GM19438 (cell line): Measurements from ENCODE around the gene PELI2.

Experiments used
- ATAC-seq: cut with Tn5 transposase; IDR thresholded peaks from one replicate; pipeline ENCODE4 v1.9.1; 2021; ENCODE audit warnings: low read depth; ENCODE audit not compliant: unreplicated experiment

The PELI2 gene

DNA sequence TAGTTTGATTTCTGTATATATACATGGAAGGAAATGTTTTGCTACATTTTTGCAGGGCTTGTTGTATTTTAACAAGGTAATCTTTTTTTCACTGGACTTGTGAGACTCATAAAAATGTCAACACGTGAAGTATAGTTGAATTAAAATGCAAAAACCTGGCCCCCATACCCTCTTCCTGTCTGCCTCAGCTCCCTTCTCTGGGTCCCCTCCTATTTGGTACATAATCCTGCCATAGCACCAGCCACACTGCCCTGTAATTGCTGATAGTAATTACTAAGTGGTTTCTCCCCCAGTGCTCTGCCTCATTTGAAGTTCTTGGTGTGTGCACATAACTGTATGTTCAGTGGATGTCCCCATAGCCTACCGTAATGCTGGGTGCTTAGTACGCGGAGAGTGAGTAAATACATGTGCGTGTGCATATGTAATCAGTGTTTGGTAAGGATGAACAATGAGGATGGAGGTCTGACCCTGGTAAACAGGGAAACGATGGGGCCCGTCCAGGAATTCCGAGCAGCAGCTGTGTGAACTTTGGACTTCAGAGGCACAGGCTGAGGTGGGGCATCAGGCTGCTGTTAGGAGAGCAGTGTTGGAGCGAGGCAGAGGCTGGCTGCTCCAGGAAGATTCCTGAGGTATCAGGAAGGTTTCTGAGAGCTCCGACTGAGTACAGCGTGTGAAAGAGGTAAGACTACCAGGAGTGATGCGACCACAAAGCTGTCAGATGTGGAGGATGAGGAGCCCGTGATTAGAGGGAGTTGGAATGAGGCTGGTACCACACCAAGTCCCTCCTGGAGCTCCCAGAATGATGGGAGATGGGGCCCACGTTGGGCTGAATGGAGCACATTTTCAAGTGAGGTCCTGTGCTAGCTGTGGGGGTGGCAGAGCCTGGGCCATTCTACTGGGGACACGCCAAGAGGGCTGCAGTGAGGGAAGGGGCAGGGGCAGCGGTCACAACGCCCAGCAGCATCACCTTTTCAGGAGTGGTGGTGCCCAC lies 106.8 kb downstream of the PELI2 start:
- no peak for ATAC-seq

DNA sequence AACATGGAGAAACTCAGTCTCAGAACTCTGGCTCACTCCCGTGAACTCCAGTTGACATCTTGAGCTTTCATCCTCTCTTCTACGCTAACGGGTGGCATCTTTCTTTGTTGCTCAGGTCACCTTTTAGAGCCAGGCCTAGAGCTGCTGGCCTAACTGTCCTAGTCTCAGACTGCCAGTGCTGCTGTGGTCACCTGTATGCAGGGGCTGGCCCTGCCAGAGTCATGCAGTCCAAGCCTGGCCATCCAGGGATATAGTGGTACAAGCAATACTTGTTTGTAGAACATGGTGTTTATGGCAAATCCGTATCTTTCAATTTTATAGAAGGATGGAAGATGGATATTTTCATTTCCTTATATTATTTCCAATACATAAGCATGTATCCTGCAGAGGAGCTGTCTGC lies 117.2 kb downstream of the PELI2 start:
- no peak for ATAC-seq

DNA sequence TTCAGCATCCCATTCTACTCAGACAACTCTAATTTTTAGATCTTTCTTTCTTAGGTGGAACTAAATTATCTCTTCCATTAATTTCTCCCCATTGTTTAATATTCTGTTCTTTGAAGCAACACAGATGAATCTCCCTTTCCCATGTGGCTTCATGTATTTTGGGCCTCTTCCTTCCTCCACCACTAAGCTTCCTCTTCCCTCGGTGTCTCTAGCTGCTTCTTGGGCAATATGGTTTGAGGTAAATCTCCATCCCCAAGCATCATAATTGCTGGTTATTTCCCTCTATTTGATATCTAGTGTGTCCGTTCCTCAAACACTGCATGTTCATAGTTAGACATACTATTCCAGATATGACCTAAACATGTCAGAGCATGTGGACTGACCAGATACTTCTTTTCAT lies 119.2 kb downstream of the PELI2 start:
- no peak for ATAC-seq

- ATAC-seq = no peak
Measured at GRCh38 chr14:56241461-56241860, 123.2 kb downstream of the PELI2 start.

DNA sequence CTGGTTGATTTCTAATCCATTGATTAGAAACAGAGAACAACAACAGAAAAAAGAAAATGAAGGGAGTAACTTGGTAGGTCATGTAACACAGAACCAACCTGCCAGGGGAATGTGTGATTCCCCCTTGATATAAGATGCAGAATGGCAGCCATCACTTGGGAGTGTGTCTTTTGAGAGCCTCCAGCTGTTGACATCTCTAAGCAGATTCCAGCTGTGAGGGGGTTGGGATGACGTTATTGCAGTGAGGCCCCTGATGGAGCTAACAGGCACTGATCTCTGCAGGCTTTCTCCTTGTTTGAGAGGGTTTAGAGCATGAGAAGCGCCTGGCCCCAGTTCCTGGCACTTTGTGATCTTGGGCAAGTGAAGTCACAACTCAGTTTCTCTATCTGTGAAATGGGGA lies 124.9 kb downstream of the PELI2 start:
- no peak for ATAC-seq

GRCh38 chr14:56244138-56244789 lies 126.1 kb downstream of the PELI2 start:
- ATAC-seq = no peak

DNA sequence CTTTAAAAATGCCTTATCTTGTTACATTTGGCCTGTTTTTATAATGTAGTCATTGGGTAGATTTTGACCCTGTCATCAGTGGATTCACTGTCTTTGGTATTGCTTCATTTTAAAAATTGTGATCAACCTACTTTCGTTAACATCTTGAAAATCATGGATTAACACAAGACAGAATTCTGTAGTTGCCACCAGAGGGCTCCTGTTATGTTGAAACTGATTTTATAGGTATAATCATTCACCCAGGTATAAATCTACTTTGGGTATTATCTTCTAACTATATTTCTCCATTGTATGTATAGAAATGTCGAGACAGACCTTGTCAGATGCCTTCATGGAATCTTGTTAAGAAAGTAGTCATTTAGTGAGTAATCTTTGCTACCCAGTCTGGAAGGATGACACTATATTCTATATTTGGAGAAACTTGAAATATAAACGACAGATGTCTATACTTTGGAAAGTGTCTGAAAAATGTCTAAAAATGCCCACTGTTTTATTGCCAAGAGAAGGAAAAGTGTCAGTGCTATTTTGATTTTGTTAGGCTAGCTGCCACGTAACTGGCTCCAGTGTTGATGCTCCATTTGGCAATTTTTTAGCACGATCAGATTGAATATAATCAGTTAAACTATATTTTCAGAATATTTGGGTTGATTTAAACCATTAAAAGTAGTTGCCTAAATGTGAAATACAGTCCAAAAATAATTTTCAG lies 129.4 kb downstream of the PELI2 start:
- ATAC-seq = no peak

DNA sequence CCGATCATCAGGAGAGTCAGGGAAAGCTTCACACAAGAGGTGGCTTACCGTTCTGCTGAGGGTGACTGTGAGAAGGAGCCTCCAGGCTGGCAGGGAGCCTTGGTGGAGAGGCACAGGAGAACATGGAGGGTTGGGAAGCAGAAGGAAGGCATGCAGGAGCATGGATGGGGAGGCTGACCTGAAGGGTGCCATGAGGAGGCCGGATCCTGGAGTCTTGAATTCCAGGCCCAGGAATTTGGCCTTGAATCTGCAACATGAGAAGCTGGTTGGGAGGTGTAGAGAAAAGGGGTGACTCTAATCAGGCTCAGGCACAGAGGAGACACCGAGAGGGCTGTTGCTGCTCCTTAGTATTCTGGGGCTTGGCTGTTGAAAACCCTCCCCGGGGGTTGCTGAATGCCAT lies 130.2 kb downstream of the PELI2 start:
- ATAC-seq = no peak

DNA sequence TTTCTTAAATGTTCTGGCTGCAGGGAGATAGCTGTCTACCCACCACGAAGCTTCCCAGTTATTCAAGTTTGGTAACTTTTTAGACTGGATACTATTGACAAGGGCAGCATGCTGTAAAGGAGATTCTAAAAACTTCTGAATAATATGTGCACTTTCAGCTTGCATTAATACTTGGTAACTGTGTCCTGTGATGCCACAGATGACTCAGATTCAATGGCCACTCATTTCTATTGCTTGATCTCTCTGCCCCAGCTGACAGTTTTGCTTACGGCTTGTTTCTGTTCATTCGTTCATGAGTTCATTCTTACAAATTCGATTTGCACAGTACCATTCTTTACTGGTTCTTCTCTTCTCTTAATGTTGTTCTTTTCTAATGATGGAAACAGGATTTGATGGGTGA lies 142.8 kb downstream of the PELI2 start:
- ATAC-seq = no peak

GRCh38 chr14:56262530-56262929 lies 144.3 kb downstream of the PELI2 start:
- no peak for ATAC-seq

DNA sequence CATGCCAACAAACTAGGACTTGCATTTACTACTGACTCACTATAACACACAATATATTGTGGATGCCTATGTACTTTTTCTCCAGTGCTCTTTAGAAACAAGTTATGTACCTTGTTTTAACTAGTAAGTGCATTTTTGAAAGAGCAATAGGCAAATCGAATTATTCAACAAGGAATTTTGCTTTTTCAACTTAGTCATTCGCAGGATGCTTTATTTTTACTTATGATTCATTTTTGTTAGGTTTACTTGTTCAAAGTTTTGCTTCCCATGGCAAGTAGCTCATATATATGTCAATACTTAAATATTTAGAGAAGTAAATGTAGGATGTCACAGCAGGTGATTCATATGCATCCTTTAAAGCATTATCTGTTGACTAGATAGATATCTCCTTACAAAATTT lies 149.8 kb downstream of the PELI2 start:
- ATAC-seq = no peak

DNA sequence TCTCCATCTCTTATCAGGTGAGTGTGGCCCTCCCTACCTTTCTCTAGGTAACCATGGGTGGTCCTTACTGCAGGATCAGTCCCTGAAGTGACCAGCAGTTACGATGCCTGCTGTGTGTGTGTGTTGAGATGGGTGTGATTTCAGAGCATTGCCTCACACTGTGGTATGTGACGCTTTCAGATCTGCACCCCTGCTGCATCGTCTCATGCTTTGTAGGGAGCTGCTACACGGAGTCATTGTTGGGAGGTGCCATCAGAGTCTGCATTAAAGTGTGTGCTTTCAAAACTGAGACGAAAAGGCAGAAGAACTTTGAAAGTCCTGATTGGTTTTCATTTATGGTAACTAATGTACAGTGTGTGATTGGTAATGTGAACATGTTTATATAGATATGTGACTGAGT lies 150.5 kb downstream of the PELI2 start:
- no peak for ATAC-seq

GRCh38 chr14:56270921-56271320 lies 152.7 kb downstream of the PELI2 start:
- no peak for ATAC-seq

- no peak for ATAC-seq
Measured at GRCh38 chr14:56271970-56272369, 153.8 kb downstream of the PELI2 start.

GRCh38 chr14:56273155-56273554 lies 154.9 kb downstream of the PELI2 start:
- ATAC-seq = no peak

DNA sequence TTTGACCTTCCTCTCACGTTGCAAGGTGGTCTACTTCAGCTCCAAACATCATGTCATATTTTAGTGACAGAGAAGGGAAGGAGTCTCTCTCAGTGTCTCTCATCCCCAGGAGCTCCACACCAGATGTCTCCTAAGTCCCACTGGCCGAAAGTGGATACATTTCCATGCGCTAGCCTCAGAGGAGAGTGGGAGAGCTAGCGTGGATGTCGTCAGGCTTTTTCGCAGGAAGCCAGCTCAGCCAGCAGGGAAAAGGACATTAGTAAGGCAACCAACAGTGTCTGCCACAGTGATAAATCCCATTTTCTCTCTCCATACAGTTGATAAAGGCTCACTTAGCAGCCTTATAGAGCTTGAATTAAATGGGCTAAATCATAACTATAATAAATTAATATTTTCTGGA lies 155.7 kb downstream of the PELI2 start:
- ATAC-seq = no peak

DNA sequence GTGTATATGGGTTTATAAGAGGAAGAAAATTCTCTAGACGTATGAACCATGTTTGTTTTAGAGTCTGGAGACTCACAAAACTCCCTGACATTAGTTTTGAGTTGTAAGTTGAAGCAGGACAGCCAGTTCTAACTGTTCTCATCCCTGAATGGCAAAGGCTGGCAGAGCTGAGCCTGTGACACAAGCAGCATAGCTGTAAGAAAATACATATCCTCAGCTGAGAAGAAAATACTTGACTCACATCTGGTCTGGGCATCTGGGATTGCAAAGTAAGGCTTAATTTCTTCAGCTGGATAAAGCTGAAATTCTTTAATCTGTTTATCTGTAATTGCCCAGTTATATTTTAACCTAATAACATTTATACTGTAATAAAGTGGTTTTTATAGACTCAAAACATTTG lies 156.3 kb downstream of the PELI2 start:
- no peak for ATAC-seq

DNA sequence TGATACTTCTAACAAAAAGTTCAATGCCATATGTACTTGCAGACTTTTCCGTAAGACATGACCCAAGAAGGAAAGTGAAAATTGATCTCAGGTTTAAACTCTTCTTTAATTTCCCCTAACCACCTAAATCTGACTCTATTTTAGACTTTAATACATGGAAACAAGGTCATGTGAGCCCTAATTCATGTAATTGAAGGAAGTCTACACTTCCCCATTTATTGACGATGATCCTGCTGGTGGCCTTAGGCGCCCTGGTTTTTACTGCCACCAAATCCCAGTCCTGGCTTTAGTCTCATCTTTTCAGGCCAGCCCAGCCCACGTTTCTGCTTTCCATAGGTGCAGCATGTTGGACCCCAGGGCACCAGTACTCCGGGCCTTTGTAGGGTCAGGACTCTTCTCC lies 157.9 kb downstream of the PELI2 start:
- ATAC-seq = no peak

DNA sequence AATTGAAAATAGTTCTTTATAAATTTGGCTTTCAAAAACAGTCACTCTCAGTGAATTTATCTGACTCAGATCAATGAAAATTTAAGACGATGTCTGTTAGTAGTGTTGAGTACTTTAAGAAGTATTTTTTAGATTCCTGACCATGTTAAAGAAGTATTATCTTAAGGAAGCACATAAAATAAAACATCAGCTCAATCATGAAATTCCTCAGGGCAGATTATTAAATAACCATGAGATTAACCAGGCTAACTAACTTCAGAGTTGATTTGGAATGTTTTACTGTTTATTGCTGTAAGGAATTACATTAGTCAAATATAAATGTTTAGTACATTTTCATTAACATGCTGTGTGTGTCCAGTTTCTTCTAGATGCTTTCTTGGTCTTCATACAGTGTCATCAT lies 160.2 kb downstream of the PELI2 start:
- no peak for ATAC-seq

DNA sequence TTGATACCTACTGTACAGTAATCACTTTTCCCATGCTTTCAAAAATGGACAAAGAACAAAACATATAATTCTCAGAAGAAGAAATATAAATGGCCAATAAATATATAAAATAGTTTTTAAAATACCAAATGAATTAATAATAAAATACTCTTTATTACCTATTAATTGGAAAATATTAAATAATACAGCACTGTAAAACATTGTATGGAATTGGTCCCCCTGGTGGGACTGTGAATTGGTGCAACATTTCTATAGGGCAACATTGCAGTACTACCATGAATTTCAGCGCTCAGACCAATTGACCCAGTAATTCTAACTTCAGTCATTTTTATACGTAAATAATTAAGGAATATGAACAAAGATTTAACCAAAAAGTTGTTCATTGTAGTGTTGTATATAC lies 162.6 kb downstream of the PELI2 start:
- no peak for ATAC-seq

DNA sequence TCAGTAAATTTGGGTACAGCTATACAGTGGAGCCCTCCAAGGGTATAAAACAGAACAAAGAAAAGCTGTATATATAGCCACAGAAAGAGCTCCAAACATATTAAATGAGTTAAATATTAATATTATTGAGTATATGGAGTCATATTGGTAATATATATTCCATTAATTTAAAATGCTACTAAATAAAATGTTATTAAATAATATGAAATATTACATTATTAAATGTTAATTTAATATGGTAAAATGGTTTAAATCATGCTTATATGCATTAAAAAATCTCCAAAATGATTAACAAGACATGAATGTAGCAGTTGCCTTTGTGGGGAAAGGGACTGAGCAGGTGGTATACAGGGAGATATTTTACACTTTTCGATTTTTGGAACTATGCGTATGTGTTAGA lies 164.0 kb downstream of the PELI2 start:
- no peak for ATAC-seq
